ENCODE results near the gene CSGALNACT2. TPM values are rescaled to one million over a fixed set of nuclear protein-coding genes. Genes with fewer than 3 reads are reported as not detected.

The CSGALNACT2 gene
- total RNA-seq, 3 donors from 2014 or later: 21.6 to 35.5 (median 27.8) TPM

- Histone ChIP-seq H3K9me3 (no peaks in the 10 kb centered on the region), H3K27ac (no peak overlapping the region), H3K4me3 (no peak overlapping the region), H3K36me3 (no peaks in the 10 kb centered on the region), H3K27me3 (peaks cover 0 to 23% of the 10 kb centered on the region in 2 donors), H3K4me1 (no peaks in the 10 kb centered on the region)
- intact Hi-C loops (cut with DNase I; ENCODE audit: low total_unique reads): no loop called here
- TF ChIP-seq POLR2A (IDR thresholded peaks at IDR 0.05) (no peak), POLR2AphosphoS5 (IDR thresholded peaks at IDR 0.05) (no peak), CTCF (IDR thresholded peaks at IDR 0.05) (no peak)
- DNase-seq (ENCODE audit: low spot score in 2 of 2): peak in 1 of 2 donors; percentile 48
Measured at GRCh38 chr10:43226851-43227845, 88.9 kb downstream of the CSGALNACT2 start.

GRCh38 chr10:43227911-43228782 lies 89.9 kb downstream of the CSGALNACT2 start:
- H3K27ac ChIP-seq: no peak overlapping the region
- H3K36me3 ChIP-seq: no peaks in the 10 kb centered on the region
- peaks cover 0 to 23% of the 10 kb centered on the region in 2 donors for H3K27me3 ChIP-seq
- TF ChIP-seq POLR2AphosphoS5 (IDR thresholded peaks at IDR 0.05) (no peak), CTCF (IDR thresholded peaks at IDR 0.05) (no peak), POLR2A (IDR thresholded peaks at IDR 0.05) (no peak)
- no peaks in the 10 kb centered on the region for H3K9me3 ChIP-seq
- intact Hi-C loops (cut with DNase I; ENCODE audit: low total_unique reads): no loop called here
- peak overlapping the region in 1 of 3 donors; percentile 68 for H3K4me3 ChIP-seq
- peak in 1 of 2 donors; percentile 27 for DNase-seq (ENCODE audit: low spot score in 2 of 2)
- H3K4me1 ChIP-seq: no peaks in the 10 kb centered on the region

- H3K4me3 ChIP-seq: peak overlapping the region; percentile 15 to 68 (median 62)
- no peaks in the 10 kb centered on the region for H3K4me1 ChIP-seq
- DNase-seq (ENCODE audit: low spot score in 2 of 2): peak in 1 of 2 donors; percentile 34
- peaks cover 0 to 23% of the 10 kb centered on the region in 2 donors for H3K27me3 ChIP-seq
- intact Hi-C loops (cut with DNase I; ENCODE audit: low total_unique reads): no loop called here
- H3K36me3 ChIP-seq: no peaks in the 10 kb centered on the region
- H3K9me3 ChIP-seq: no peaks in the 10 kb centered on the region
- TF ChIP-seq CTCF (IDR thresholded peaks at IDR 0.05): no peak
- TF ChIP-seq POLR2AphosphoS5 (IDR thresholded peaks at IDR 0.05): no peak
- no peak for TF ChIP-seq POLR2A (IDR thresholded peaks at IDR 0.05)
- no peak overlapping the region for H3K27ac ChIP-seq
Measured at GRCh38 chr10:43228783-43229207, 90.5 kb downstream of the CSGALNACT2 start.

GRCh38 chr10:43229208-43230061 lies 91.2 kb downstream of the CSGALNACT2 start:
- H3K27ac ChIP-seq: no peak overlapping the region
- no peaks in the 10 kb centered on the region for H3K9me3 ChIP-seq
- peak overlapping the region; percentile 15 to 68 (median 62) for H3K4me3 ChIP-seq
- H3K4me1 ChIP-seq: no peaks in the 10 kb centered on the region
- TF ChIP-seq POLR2A (IDR thresholded peaks at IDR 0.05): no peak
- no peak for TF ChIP-seq CTCF (IDR thresholded peaks at IDR 0.05)
- no peak for TF ChIP-seq POLR2AphosphoS5 (IDR thresholded peaks at IDR 0.05)
- H3K36me3 ChIP-seq: no peaks in the 10 kb centered on the region
- intact Hi-C loops (cut with DNase I; ENCODE audit: low total_unique reads): no loop called here
- DNase-seq (ENCODE audit: low spot score in 2 of 2): peak in 1 of 2 donors; percentile 51
- peaks cover 0 to 23% of the 10 kb centered on the region in 2 donors for H3K27me3 ChIP-seq
